ENCODE data around the gene UBE2G2.

UBE2G2 gene

DNA sequence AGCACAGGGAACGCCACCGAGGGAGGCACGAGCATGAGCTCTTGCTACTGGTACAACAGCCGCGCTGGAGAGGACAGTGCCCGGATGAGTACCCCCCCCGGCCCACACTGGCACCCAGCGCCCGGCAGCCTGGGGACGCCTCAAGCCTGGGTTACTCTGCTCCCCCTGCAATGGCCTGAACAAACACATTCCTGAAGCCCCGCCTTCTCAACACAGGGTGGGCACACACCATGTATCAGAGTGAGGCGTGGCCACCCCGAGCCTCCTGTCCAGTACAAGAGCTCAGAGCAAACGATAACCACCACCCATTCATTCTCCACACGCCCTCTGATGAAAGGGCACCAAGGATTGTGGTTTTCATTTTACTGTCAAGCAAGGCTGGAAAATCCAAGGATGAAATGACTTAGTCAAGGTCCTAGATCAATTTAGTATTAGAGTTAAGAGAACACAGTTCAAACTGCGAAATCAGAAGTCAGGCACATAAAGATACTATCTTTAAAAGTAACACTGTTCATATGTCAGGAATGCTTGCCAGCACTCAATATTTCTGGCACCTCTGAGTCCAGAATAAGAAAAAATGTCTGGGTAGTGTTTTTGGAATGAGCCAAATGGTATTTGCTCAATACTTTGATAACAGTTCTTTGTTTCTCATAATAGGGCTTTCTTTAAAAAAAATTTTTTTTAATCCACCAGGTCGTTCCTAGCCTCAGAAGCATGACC lies 22.0 kb downstream of the UBE2G2 start:
- TF ChIP-seq, protein P1, sequence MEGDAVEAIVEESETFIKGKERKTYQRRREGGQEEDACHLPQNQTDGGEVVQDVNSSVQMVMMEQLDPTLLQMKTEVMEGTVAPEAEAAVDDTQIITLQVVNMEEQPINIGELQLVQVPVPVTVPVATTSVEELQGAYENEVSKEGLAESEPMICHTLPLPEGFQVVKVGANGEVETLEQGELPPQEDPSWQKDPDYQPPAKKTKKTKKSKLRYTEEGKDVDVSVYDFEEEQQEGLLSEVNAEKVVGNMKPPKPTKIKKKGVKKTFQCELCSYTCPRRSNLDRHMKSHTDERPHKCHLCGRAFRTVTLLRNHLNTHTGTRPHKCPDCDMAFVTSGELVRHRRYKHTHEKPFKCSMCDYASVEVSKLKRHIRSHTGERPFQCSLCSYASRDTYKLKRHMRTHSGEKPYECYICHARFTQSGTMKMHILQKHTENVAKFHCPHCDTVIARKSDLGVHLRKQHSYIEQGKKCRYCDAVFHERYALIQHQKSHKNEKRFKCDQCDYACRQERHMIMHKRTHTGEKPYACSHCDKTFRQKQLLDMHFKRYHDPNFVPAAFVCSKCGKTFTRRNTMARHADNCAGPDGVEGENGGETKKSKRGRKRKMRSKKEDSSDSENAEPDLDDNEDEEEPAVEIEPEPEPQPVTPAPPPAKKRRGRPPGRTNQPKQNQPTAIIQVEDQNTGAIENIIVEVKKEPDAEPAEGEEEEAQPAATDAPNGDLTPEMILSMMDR (conservative IDR thresholded peaks at IDR 0.05; ENCODE audit: low read depth, low read length): no peak

DNA sequence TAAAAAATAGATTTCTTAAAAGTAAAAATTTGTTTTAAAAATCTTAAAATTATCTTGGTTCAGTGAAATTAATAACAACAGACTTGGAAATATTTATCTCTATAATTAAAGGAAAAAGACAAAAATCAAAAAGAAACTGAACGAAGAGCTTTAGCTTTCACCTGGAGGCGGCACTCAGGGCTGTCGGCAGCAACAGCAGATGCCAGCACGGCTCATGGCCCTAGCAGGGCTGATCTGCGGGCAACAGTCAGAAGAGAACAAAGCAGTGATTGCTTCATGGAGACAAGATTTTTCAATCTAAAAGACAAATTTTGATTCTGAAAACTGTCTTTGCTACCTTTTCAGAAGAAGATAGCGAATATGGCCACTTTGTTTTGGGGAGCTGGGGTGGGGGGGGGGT lies 22.6 kb downstream of the UBE2G2 start:
- TF ChIP-seq, protein P1 (conservative IDR thresholded peaks at IDR 0.05; ENCODE audit: low read depth, low read length): no peak
- no peak for DNase-seq (ENCODE audit: low read depth)
- no peak overlapping the region for H3K4me3 ChIP-seq (ENCODE audit: low read depth, low read length)

More for the DNA sequence above, 22.0 kb downstream of the UBE2G2 start:
- H3K4me3 ChIP-seq (ENCODE audit: low read depth, low read length): no peak overlapping the region
- DNase-seq (ENCODE audit: low read depth): no peak

- no peak overlapping the region for H3K4me3 ChIP-seq (ENCODE audit: low read depth, low read length)
- TF ChIP-seq, protein P1 (conservative IDR thresholded peaks at IDR 0.05; ENCODE audit: low read depth, low read length): no peak
- DNase-seq (ENCODE audit: low read depth): no peak
These were observed 23.1 kb downstream of the UBE2G2 start for GRCh38 chr21:44778499-44778911.

- H3K4me3 ChIP-seq (ENCODE audit: low read depth, low read length): no peak overlapping the region
- no peak for DNase-seq (ENCODE audit: low read depth)
- TF ChIP-seq, protein P1 (conservative IDR thresholded peaks at IDR 0.05; ENCODE audit: low read depth, low read length): no peak
These were observed 23.5 kb downstream of the UBE2G2 start for GRCh38 chr21:44778094-44778493.

GRCh38 chr21:44774972-44775371 lies 26.6 kb downstream of the UBE2G2 start:
- TF ChIP-seq, protein P1 (conservative IDR thresholded peaks at IDR 0.05; ENCODE audit: low read depth, low read length): no peak
- no peak overlapping the region for H3K4me3 ChIP-seq (ENCODE audit: low read depth, low read length)

GRCh38 chr21:44773291-44773932 lies 28.2 kb downstream of the UBE2G2 start:
- DNase-seq (ENCODE audit: low read depth): no peak
- TF ChIP-seq, protein P1 (conservative IDR thresholded peaks at IDR 0.05; ENCODE audit: low read depth, low read length): no peak
- no peak overlapping the region for H3K4me3 ChIP-seq (ENCODE audit: low read depth, low read length)

More at GRCh38 chr21:44774972-44775371, 26.6 kb downstream of the UBE2G2 start:
- no peak for DNase-seq (ENCODE audit: low read depth)
